Uterus (tissue), 4 donors: ENCODE measurements around the gene OBSCN. TPM values are rescaled to one million over a fixed set of nuclear protein-coding genes. Genes with fewer than 3 reads are reported as not detected.

Source experiments
- DNase-seq, 2 donors: peaks; one replicate each; pipeline ENCODE4 v3.0.0-alpha.2; 2019 to 2020
- H3K27ac ChIP-seq, 2 donors: fragments of 200-600 bp; sonication (generic); 1 replicate in 1 of 2; 2 replicates in 1 of 2; pipeline ENCODE4 v1.5.1; 2016 to 2018
- H3K27me3 ChIP-seq, 2 donors: fragments of 200-600 bp; sonication (generic); one replicate each; pipeline ENCODE4 v1.5.1; 2018 to 2019; ENCODE audit warnings: control low read depth in 1 of 2
- H3K36me3 ChIP-seq, 2 donors: fragments of 200-600 bp; sonication (generic); one replicate each; pipeline ENCODE4 v1.5.1; 2019; ENCODE audit warnings: control low read depth in 1 of 2
- H3K4me1 ChIP-seq, 2 donors: fragments of 200-600 bp; sonication (generic); one replicate each; pipeline ENCODE4 v1.5.1; 2018 to 2019; ENCODE audit warnings: control low read depth in 1 of 2
- H3K4me3 ChIP-seq, 2 donors: fragments of 200-600 bp; sonication (generic); 1 replicate in 1 of 2; 2 replicates in 1 of 2; pipeline ENCODE4 v1.5.1; 2018 to 2019; ENCODE audit warnings: mild to moderate bottlenecking in 1 of 2
- H3K9me3 ChIP-seq, 2 donors: fragments of 200-600 bp; sonication (generic); one replicate each; pipeline ENCODE4 v1.5.1; 2019; ENCODE audit warnings: control low read depth in 1 of 2
- CTCF ChIP-seq, 4 experiments: fragments of 200-600 bp in 2 of 4; fragments of 450-650 bp in 2 of 4; sonication (generic) in 2 of 4; IDR thresholded peaks; one replicate each; pipeline ENCODE4 v1.5.1; 2016 to 2019; ENCODE audit warnings: antibody characterized with exemption in 4 of 4, mild to moderate bottlenecking in 2 of 4, moderate library complexity in 1 of 4
- POLR2A ChIP-seq, 2 donors: fragments of 450-650 bp; IDR thresholded peaks; one replicate each; pipeline ENCODE4 v1.6.1; 2016; ENCODE audit warnings: antibody characterized with exemption in 2 of 2, mild to moderate bottlenecking in 1 of 2, moderate library complexity in 1 of 2
- intact Hi-C: fragments of 100-400 bp; cut with DNase I; formaldehyde crosslinking; loops from one replicate; pipeline ENCODE4 v1.15.1; 2023; ENCODE audit warnings: low total_unique reads
- total RNA-seq, 4 donors: library from RNA; depleted of rRNA in 3 of 4; stranded (reverse); fragments of >200 nt in 3 of 4; gene quantifications; one replicate each; pipeline versions ENCODE4 v1.1.0 to v1.2.4, GENCODE V29; 2014 to 2023
- donor health status: DM: yes; HTN: yes; CAD: no.

OBSCN gene
- total RNA-seq, 4 donors from 2014 or later: 5.9 to 53.2 (median 22.4) TPM

GRCh38 chr1:228304225-228304624, 96.4 kb downstream of the OBSCN start:
- Histone ChIP-seq H3K27me3 (no peaks in the 10 kb centered on the region), H3K9me3 (peaks cover 0 to 11% of the 10 kb centered on the region in 2 donors), H3K27ac (no peak overlapping the region), H3K4me3 (no peak overlapping the region), H3K4me1 (no peaks in the 10 kb centered on the region), H3K36me3 (no peaks in the 10 kb centered on the region)
- intact Hi-C loops: no loop called here
- DNase-seq: no peak
- TF ChIP-seq POLR2A (IDR thresholded peaks at IDR 0.05) (no peak), CTCF (IDR thresholded peaks at IDR 0.05) (no peak)

- Histone ChIP-seq H3K27me3 (no peaks in the 10 kb centered on the region), H3K9me3 (peaks cover 0 to 11% of the 10 kb centered on the region in 2 donors), H3K27ac (no peak overlapping the region), H3K36me3 (no peaks in the 10 kb centered on the region), H3K4me1 (no peaks in the 10 kb centered on the region), H3K4me3 (no peak overlapping the region)
- intact Hi-C loops: no loop called here
- TF ChIP-seq POLR2A (IDR thresholded peaks at IDR 0.05) (no peak), CTCF (IDR thresholded peaks at IDR 0.05) (no peak)
- peak in 1 of 2 donors; percentile 7 for DNase-seq
Observed at GRCh38 chr1:228304766-228305395, 97.0 kb downstream of the OBSCN start.

- Histone ChIP-seq H3K9me3 (peaks cover 0 to 11% of the 10 kb centered on the region in 2 donors), H3K27ac (no peak overlapping the region), H3K4me1 (no peaks in the 10 kb centered on the region), H3K27me3 (no peaks in the 10 kb centered on the region), H3K36me3 (no peaks in the 10 kb centered on the region), H3K4me3 (no peak overlapping the region)
- intact Hi-C loops: no loop called here
- no peak for TF ChIP-seq CTCF (IDR thresholded peaks at IDR 0.05)
- TF ChIP-seq POLR2A (IDR thresholded peaks at IDR 0.05): no peak
- no peak for DNase-seq
Observed at GRCh38 chr1:228305721-228306152, 97.9 kb downstream of the OBSCN start.

GRCh38 chr1:228306275-228307217, 98.7 kb downstream of the OBSCN start:
- no peak for DNase-seq
- no peaks in the 10 kb centered on the region for H3K36me3 ChIP-seq

More at GRCh38 chr1:228306275-228307217, 98.7 kb downstream of the OBSCN start:
- Histone ChIP-seq H3K4me3 (no peak overlapping the region), H3K27ac (no peak overlapping the region), H3K27me3 (no peaks in the 10 kb centered on the region), H3K9me3 (peaks cover 0 to 11% of the 10 kb centered on the region in 2 donors), H3K4me1 (no peaks in the 10 kb centered on the region)
- intact Hi-C loops: no loop called here
- TF ChIP-seq POLR2A (IDR thresholded peaks at IDR 0.05) (no peak), CTCF (IDR thresholded peaks at IDR 0.05) (no peak)
